Measurements from ENCODE around the gene PLAAT1. TPM values are rescaled to one million over a fixed set of nuclear protein-coding genes. Genes with fewer than 3 reads are reported as not detected.

Gene PLAAT1
- not detected for total RNA-seq

DNA sequence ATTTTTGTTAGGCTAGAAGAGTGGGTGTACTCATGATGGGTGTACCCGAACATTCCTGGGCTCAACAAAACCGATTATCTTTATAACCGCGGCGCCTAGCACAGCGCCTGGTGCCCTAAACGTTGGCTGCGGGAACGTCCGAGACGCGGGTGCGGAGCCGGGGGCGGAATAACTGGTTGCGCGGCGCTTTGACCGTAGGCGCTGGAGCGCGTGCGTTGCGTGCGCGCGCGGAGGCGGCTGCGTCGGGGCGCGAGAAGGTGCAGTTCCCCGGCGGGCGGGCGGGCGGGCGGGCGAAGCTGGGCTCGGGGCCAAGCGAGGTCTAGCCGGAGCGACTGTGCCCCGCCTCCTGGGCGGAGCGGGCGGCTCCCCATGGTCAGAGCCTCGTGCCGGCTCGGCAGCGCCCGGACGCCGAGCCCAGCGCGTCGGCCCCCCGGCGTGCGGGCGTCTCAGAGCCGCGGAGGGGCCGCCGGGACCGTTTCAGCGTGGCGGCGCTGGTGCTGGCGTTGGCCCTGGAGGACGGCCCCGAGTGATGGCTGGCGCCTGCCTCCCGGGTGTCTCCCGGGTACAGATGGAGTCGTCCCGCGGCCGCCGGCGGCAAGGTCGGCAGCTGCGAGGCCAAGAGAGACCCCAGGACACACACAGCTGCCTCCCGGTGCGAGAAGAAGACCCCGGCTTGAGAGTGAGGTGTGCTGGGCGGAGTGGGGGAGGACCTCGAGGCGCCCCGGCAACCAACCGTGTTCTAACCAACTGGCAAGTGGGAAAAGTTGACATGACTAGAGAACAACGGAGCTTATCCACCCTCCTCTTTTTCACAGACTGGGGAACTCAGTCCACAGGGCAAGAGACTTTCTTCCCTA is at the start of gene PLAAT1:
TSS of gene PLAAT1 (plus strand) at position 373 of the 857 bp plus-strand sequence. CDS start 14,429 bp downstream, outside the sequence.
- POLR2A ChIA-PET = no interaction called here
- CTCF ChIA-PET = no interaction called here

DNA sequence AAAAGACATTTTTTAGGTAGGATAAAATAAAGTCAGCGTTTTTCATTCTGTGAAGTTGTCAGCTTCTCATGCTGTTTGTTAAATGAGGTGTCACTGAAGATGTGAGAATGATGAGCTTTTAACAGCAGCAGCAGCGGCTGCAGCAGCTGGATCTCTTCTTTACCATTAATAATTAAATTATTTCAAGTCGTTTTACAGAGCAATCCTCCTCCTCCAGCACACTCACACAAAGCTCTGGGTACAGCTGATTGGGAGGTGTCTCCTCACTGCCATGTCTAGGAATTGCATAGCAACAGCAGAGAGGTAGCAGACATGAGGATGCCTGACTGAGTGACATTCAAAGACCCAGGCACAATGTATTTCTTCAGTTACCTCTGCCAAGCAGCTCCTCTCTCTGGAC is 46.7 kb upstream of the PLAAT1 start:
- ChIA-PET POLR2A (no interaction called here), CTCF (no interaction called here)

DNA sequence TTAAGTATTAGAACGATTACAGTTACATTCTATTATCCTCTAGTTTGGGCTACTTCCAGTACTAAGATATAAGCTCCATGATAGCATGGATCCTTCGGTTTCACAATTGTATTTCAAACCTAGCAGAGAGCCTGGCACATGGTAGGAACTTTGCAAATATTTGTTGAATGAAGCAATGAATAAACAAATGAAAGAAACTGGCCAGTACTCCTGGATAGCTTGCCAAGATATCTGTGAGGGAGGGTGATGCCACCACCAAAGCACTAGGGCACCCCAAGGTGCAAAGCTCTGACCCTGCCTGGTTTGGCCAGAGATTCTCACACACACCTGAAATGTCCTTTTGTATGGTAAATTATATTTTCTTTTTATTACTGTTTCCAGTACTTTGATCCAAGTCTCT is 44.3 kb upstream of the PLAAT1 start:
- POLR2A ChIA-PET = no interaction called here
- CTCF ChIA-PET = no interaction called here

DNA sequence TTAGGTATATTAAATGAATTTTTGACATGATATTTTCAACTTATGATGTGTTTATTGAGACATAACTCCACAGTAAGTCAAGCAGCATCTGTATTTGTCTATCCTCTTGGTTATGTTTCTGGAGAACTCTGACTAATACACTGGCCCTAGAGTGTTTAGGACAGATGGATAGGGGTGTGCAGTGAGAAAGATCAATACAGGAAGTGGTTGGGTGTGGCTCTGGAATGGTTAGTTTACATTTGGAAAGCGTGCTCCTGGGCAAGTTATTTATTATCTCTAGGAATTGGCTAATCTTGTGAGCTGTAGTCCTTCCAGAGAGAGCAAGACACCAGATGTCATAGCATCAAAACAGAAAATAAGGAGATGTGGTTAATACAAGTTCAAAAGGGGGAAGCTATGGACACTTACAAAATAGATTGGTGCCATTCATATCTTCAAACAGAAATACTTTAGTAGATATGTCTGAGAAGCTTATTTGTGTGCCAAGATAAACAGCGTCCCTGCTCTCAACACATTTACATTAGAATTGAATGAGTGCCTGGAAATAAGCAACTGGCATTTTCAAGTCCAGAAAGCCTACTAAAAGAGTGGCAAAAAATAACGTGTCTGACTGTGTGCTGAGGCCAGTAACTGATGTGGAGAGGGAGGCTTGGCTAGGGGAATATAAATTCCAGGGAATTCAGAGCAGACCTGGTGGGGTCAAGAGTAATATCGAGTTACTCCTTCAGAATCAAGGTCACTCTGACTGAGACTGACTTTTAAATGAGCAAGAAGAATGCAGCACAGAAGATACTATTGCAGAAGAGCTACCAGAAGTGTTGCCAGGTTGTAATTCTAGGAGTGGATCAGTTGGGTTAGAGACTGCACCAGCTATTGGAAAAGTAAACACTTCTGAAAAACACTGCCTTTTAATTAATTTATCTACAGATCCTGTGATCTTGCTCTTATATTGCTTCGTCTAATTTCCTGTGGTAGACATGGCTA is 33.4 kb upstream of the PLAAT1 start:
- ChIA-PET CTCF (no interaction called here), POLR2A (no interaction called here)

DNA sequence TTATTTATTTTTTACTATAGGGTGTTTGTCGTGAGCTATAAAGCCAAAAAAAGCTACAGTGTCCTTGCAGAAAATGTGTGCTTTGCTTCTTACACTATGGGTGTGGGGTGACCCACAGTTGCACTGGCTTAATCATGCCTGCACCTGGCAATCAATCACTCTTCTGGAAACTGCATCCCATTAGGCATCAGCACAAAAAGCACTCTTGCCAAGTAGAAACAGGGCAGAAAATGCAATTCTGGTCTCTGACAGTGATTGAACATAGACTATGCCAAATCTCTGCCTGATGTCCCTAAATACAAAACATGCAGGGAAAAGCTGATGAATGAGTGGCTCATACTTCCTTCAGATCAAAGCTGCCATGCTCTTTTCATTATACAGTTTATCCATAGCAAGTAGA is 30.4 kb upstream of the PLAAT1 start:
- ChIA-PET POLR2A (no interaction called here), CTCF (no interaction called here)

DNA sequence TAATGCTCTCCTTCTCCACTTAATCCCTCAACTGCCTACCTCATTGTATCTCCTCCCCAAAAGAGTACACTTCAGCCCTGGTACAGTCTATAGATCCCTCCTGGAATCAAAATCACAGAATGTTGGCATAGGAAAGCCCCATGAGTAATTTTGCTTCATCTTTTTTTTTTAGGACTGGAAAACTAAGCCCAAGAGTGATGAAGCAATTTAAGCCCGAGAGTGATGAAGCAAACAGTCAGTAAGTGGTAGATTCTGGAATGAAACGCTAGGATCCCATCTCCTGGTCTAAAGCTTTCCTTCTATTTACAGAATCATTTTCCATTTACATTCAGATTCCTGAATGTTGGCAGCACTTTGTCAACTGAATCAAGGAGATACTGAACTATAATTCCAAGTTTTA is 29.8 kb upstream of the PLAAT1 start:
- POLR2A ChIA-PET = no interaction called here
- CTCF ChIA-PET = no interaction called here

DNA sequence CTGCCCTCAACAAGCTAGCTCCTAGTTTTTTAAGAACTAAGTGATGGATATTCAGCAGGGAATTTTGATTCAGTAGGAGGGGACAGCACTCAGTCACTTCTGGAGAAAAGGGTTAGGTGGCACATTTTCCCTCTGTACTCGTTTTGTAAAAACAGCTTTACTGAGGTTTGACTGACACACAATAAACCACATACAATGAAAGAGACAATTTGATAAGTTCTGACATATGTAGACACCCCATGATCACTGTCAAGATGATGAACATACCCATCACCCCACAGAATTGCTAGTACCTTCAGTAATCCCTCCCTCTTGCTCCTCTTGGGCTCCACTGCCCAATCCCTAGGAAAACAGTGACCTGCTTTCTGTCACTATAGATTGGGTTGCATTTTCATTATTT is 29.0 kb upstream of the PLAAT1 start:
- CTCF ChIA-PET = no interaction called here
- POLR2A ChIA-PET = no interaction called here

DNA sequence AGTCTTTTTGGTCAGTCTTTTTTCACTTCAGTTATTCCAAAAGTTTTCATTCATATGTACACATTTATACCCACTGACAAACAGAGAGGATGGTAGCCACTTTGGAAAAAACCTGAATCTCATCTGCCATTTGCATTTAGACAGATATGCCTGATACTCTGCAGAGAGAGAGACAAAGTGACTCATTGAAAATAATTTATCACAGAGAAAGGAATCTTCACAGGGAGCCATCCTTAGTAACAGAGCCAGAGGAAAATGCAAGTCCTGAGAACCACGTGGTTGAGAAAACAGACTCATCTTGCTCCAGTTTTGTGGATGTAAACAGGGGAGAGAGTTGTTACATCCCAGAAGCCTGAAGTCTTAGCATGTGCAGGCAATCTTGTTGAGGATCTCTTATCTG is 28.2 kb upstream of the PLAAT1 start:
- ChIA-PET CTCF (no interaction called here), POLR2A (no interaction called here)

DNA sequence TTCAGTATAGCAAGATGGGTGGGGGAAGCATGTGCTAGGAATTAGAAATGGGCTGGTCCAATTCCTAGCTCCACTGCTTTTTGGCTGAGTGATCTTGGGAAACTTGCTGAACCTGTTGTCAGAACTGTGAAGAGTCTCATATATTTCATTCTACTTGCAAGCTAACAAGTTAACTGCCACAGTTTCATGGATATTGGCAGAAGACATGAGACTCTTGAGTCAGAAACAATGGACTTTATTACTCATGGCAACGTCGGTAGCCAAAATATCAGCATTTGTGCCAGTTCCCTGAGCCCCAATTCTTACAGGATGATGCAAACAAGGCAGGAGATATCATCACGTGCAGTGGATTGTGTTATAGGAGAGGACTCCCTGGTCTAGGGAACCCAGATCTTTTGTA is 26.6 kb upstream of the PLAAT1 start:
- CTCF ChIA-PET = no interaction called here
- POLR2A ChIA-PET = no interaction called here

DNA sequence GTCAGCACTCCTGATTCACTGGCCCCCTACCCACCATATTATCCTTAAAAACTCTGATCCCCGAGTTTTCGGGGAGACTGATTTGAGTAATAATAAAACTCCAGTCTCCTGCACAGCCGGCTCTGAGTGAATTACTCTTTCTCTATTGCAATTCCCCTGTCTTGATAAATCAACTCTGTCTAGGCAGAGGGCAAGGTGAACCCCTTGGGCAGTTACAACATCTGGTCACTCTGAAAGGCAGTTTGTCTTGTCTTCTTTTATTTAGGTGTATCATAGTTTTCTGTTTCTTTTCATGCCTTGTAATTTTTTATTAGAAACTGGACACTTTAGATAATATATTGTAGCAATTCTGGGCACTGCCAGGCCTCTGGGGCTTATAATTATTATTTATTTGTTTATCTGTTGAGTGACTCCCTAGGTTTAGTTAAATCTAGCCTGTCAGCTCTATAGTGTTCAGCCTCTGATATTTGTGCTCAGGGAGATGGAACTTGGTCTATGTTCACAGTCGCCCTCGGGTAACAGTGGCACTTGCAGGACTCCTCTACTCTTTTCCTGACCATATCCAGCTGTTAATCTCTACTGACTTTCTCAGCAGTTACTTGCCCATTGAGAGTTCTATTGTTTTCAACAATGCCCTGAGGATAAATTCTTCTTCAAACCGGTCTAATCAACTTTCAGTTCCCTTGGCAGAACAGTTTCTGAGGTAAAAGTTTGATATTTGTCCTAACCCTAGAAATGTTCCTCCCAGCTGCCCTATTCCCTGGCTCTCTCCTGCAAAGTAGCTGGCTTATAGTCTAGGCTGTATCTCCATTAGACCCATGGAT is 15.5 kb upstream of the PLAAT1 start:
- ChIA-PET POLR2A (no interaction called here), CTCF (no interaction called here)

DNA sequence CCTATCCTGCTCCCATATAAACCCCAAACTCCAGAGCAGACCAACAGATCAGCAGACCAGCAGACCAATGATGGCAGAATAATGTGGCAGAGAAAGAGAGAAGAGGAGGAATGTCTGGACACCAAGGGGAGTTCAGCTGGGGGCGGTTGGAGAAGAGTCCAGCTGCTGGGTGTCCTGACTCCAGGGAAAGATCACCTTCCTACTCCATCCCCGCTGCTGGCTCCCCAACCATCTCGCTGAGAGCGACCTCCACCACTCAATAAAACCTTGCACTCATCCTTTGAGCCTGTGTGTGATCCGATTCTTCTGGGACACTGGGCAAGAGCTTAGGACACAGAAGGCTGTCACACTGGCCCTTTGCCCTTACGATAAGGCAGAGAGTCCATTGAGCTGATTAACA is 12.8 kb upstream of the PLAAT1 start:
- CTCF ChIA-PET = no interaction called here
- POLR2A ChIA-PET = no interaction called here

DNA sequence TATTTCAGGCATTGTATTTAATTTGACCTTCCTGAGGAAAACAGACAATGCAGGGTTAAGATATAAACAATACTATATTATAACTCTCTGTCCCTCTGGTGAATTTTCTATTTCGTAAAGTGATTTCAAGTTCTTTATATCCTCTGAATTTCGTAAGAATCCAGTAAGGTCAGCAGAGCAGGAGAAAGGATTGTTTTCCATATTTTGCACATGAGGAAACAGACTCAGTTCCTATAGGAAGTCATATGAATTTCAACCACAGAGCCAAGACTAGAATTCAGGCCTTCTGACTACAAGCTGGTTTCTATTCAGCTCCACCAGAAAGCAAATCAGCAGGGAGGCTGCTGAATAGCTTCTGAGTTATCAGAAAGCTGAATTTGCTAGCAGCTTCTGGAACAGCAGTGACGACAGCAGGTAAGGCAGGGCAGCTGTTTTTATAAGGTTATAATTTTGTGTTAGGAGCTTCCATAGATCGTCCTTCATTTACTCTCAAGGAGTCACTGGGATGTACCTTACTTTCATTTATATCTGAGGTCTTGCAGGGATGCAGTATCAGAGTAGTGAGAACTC is 11.1 kb upstream of the PLAAT1 start:
- CTCF ChIA-PET = no interaction called here
- POLR2A ChIA-PET = no interaction called here

DNA sequence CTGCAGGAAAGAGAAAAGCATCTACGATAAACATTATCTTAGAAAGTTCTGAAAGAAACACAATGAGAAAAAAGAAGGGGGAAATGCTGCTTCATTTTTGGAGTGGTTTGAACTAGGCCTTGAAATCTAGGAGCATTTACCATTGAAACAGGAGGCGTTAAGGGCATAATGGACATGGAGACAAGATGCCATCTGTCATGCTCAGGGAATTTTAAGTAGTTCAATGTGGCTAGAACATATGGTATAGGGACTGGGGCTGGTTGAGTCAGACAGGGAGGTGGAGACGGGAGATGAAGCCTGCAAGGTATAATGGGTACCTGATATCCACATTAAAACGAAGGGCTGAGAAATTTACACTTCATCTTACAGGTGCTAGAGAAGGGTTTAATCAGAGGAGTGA is 10.4 kb upstream of the PLAAT1 start:
- CTCF ChIA-PET = no interaction called here
- POLR2A ChIA-PET = no interaction called here

DNA sequence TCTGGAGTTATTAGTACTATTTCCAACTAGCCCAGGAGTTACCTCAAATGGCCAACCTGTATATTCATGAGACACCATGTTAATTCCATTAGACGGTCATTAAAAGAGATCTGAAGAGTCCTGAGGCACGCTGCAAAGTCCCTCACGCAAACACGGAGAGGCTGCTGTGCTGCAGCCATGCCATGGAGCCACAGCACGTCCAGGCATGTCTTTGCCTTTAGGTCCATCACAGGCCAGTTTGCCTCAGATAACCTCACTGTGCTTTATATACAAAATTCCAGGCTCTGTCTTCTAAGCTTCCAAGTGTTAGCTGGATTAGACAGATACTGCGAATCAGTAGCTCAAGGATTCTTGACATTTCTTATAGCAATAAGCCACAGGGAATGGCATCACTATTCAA is 9.8 kb upstream of the PLAAT1 start:
- ChIA-PET POLR2A (no interaction called here), CTCF (no interaction called here)

DNA sequence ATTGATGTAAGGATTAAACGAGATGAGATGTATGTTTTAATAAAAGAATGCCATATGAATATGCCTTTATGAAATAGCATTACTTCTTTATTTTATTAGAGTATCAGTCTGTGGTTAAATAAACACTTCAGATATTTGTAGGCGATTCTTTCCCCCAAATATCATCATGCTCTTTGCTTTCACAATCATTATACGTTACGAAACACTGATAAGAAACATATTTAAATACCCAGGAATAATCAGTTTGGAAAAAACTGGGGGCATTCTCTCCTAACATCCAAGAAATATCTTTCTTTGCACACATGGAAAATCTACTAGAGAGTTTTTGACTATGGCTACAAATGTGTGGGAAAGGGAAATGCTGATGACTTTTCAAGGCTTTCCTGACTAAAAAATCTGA is 4.4 kb upstream of the PLAAT1 start:
- ChIA-PET CTCF (no interaction called here), POLR2A (no interaction called here)

DNA sequence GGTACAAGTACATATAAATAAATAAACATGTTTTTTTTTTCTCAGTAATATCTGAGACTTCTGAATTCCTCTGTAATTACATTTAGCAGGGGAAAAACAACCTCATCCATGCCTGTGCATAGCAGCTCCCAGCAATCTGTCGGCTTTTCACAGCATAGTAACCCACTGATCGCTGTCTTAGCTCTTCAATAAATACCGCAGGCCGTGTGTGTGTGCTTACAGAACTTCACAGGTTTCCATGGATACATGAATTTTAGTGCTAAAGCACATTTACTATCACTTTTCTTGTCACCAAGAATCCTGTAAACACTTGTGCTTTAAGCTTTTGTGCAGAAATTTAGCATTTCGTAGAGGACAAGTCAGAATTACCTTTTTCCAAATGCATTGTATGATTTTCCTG is 4.0 kb upstream of the PLAAT1 start:
- ChIA-PET POLR2A (no interaction called here), CTCF (no interaction called here)

DNA sequence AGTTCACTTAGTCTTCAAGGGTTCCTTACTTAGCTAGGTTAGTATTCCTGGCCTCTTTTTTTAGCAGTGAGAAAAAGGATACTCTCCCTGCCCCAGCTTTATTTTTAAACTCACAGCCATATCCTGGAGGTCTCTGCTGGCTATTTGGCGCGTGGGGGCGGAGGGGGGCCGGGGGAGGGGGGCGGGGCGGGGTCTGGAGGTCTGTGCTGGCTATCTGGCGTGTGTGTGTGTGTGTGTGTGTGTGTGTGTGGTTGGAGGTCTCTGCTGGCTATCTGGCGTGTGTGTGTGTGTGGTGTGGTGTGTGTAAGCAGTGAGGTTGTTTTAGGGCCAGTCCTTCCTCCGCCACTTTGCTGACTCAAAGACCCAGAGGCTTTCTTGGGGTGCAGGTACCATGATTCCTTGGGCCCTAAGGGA is 579 bp upstream of the PLAAT1 start:
- ChIA-PET CTCF (no interaction called here), POLR2A (no interaction called here)

DNA sequence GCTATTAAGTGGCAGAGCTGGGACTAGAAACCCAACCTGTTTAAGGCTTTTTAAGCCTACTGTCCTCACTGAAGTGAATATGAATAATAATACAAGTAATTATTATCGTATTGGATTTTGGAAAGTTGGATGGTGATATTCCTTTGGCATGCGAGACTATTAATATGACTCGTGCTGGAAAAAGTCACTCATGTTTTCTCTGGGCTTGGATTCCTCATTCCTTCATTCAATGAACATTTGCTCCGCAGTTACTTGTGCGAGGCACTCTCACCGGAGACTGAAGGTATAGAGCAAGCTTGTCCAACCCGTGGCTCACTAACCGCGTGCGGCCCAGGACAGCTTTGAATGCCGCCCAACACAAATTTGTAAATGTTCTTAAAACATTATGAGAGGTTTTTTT is 694 bp downstream of the PLAAT1 start:
- POLR2A ChIA-PET = no interaction called here
- CTCF ChIA-PET = no interaction called here

DNA sequence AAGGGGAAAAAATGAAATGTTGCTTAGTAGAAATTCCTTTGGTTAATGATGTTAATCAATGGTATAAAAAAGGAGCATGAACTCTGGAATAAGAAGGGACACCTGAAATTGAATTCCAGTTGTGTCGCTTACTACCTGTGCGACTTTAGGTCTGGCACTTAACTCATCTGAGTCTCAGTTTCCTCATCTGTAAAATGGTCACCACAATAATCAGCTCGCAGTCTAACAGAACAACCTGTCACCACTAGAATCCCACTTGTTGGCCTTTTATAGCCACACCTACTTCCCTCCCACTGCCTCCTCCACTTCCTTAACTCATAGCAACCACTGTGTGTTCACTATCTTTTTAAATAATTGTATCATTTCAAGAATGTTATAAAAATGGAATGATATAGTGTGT is 2.5 kb downstream of the PLAAT1 start:
- ChIA-PET CTCF (no interaction called here), POLR2A (no interaction called here)

DNA sequence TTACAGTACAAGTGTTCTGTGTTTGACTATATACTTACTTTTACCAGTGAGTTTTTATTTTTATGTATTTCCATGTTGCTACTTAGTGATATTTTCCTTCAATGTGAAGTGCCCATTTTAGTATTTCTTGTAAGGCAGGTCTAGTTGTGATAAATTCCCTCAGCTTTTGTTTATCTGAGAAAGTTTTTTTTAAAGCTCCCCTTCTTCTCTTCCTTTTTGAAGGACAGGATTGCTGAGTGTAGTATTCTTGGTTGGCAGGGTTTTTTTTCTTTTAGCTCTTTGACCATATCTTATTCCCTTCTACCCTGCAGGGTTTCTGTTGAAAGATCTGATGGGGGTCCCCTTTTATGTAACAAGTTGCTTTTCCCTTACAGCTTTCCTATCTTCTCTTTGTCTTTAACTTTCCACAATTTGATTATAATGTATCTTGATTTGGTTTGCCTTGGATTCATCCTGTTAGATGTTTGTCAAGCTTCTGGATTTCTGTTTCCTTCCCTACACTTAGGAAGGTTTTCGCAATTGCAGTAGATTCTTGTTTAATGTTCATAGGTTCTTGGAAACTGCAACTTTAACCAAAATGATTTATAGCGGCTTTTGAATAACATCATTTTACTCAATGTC is 7.9 kb downstream of the PLAAT1 start:
- CTCF ChIA-PET = no interaction called here
- POLR2A ChIA-PET = no interaction called here

Measured in activated CD8-positive, alpha-beta memory T cell treated with anti-CD3 and anti-CD28 coated beads for 36 hours (primary cell).